Medulla oblongata (tissue), 1 donor: ENCODE measurements around the gene KRTAP4-6.
"Not testable (repeated sequence)": the region's sequence is repeated elsewhere in the genome, so short reads cannot be mapped to it uniquely, and the experiment has no call there.

Experiments
- DNase-seq: peaks from one replicate; pipeline ENCODE4 v3.0.0-alpha.2; 2015; ENCODE audit errors: extremely low spot score

Gene KRTAP4-6

DNA sequence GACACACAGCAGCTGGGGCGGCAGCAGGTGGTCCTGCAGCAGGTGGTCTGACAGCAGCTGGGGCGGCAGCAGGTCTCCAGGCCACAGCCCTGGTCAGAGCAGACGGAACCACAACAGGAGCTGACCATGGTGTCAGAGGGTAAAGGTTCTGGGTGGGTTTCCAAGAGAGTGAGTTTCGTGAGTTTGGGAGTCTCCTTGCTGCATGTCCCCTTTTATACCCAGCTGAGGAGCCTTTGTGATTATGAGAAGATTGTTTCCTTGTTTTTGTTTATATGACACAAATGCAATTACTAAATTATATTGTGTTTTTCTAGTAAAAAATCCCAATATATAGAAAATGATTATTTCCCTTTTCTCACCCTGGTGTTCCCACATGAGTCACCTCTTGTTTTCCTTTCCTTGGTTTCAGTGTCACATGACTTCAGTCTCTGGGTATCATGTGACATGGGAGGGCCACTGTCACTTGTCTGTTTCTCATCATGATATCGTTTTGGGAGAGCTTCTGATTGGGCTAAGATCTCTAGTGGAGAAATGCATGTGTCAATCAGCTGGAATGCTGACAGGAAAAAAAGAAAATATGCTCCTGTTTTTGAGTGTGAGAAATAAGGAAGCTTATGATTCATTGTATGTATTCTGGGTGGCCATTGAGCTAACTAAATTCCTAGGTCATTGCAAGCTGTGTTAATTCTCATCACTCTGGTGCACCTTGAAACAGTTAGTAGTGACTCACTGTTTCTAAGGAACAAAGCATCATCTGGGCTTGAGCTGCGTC, at the start of gene KRTAP4-6:
Gene KRTAP4-6, minus strand, starts transcription at position 185 of the 772 bp plus-strand sequence. Its CDS starts 57 bp downstream, at position 128.
- DNase-seq: no peak

GRCh38 chr17:41189837-41190318, 49.5 kb upstream of the KRTAP4-6 start, which contains the start of gene KRTAP9-1:
Gene KRTAP9-1, plus strand, starts transcription at chr17:41189887. Its CDS starts 0 bp downstream, at chr17:41189887.
- DNase-seq: not testable (repeated sequence)

DNA sequence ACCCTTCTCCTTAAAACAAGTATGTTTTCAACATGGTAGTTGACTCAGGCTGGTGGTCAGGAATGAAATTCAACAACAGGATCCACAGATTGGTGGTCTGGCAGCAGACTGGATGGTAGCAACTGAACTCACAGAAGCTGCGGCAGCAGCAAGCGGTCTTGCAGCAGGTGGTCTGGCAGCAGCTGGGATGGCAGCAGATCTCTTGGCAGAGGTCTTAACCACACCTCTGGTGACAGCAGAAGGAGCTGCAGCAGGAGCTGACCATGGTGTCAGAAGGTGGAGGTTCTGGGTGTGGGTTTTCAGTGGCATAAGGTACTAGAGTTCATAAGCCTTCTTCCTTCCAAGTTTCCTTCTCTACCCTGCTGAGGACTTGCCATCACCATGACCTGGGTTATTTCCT, 46.5 kb upstream of the KRTAP4-6 start:
- no peak for DNase-seq

GRCh38 chr17:41185001-41185400, 44.7 kb upstream of the KRTAP4-6 start:
- no peak for DNase-seq

DNA sequence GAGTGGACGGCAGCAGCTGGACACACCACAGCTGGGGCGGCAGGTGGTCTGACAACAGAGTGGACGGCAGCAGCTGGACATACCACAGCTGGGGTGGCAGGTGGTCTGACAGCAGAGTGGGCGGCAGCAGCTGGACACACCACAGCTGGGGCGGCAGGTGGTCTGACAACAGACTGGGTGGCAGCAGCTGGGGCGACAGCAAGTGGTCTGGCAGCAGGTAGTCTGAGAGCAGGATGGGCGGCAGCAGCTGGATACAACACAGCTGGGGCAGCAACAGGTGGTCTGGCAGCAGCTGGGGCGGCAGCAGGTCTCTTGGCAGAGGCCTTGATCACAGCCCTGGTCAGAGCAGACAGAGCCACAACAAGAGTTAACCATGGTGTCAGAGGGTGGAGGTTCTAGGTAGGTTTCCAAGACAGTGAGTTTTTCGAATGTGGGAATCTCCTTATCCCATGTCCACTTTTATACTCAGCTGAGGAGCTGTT, 44.2 kb upstream of the KRTAP4-6 start, which contains the start of gene KRTAP4-1:
Gene KRTAP4-1, minus strand, starts transcription at position 432 of the 482 bp plus-strand sequence. Its CDS starts 57 bp downstream, at position 375.
- DNase-seq: no peak

GRCh38 chr17:41178843-41179616, 38.7 kb upstream of the KRTAP4-6 start:
- DNase-seq: no peak

DNA sequence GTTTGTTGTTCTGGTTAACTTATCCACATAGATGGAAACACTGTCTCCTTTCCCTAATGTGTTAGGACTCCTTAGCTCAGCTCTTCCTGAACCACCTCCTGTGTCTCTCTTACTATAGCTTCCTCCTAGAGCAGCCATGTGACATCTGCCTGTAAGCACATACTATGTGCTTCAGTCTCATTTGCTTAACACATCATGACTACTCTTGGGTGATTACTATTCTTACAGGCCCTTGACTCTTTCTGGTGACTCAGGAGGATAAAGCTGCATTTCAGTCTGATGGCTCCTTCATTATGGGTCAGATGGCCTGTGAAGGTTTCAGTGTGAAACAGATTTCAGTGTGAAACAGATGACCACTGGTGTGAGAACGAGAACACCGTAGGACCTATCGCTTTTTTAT, 38.0 kb upstream of the KRTAP4-6 start:
- peak; percentile 21 for DNase-seq

DNA sequence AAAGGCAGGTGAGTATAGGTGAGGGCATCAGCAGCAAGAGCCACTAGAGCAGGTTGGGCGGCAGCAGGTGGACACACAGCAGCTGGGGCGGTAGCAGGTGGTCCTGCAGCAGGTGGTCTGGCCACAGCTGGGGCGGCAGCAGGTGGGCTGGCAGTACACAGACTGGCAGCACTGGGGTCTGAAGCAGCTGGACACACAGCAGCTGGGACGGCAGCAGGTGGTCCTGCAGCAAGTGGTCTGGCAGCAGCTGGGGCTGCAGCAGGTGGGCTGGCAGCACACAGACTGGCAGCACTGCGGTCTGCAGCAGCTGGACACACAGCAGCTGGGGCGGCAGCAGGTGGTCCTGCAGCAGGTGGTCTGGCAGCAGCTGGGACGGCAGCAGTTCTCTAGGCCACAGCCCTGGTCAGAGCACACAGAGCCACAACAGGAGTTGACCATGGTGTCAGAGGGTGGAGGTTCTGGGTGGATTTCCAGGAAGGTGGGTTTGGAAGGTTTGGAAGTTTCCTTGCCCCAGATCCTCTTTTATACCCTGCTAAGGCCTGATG, 37.5 kb upstream of the KRTAP4-6 start, which contains the start of gene KRTAP4-2:
Gene KRTAP4-2, minus strand, starts transcription at position 495 of the 545 bp plus-strand sequence. Its CDS starts 57 bp downstream, at position 438.
- DNase-seq: no peak

DNA sequence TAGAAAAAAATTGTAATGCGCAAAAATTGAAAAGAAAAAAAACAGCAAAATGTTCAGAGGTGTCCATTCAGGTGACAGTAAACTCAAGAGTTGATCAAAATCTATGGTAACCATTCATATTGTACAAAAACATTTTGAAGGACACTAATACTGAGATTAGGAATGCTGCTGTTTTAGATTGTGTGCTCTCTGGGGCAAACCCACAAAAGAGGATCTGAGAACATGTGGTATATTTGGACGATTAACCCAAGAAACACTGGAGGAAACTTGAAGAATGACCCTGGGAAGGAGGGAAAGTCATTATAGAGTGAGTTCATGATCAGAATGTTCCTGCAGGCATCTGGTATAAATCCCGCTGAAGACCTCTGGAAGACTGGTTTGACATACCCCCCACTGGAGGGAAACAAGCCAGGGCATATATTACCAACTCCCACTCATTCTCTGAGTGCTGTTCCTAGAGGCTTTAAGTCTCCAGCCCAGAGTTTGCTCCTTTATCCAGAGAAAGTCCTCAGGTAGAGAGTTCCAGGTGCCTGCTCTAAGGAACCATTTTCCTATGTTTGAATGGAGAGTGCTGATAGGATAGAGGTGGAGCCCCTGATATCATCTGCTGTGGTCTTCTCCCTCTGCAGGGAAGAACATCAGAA, 36.5 kb upstream of the KRTAP4-6 start:
- peak; percentile 12 for DNase-seq

- no peak for DNase-seq
Observed at GRCh38 chr17:41171886-41172285, 31.5 kb upstream of the KRTAP4-6 start.

GRCh38 chr17:41168121-41168520, 27.8 kb upstream of the KRTAP4-6 start, which contains the start of gene KRTAP4-3:
Gene KRTAP4-3, minus strand, starts transcription at chr17:41168221. Its CDS starts 49 bp downstream, at chr17:41168172.
- DNase-seq: no peak

- no peak for DNase-seq
Observed at GRCh38 chr17:41167561-41167960, 27.2 kb upstream of the KRTAP4-6 start.

DNA sequence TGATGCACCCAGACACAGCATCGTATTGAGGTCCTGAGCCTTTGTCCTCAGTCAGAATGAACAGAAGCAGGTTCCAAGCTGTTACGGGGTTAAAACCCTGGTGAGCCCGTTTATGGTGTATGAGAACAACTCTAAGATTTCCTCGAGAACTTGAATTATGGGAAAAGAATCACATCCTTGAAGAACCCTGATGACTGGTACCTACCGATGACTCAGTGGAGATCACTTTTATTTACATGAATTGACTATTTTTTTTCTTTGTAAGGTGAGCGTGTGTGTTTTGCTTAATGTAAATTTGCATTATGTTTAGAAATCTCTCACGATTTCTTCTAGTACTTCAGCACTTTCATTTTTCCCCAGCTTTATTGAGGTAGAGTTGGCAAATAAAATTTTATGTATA, 23.5 kb upstream of the KRTAP4-6 start:
- DNase-seq: no peak

DNA sequence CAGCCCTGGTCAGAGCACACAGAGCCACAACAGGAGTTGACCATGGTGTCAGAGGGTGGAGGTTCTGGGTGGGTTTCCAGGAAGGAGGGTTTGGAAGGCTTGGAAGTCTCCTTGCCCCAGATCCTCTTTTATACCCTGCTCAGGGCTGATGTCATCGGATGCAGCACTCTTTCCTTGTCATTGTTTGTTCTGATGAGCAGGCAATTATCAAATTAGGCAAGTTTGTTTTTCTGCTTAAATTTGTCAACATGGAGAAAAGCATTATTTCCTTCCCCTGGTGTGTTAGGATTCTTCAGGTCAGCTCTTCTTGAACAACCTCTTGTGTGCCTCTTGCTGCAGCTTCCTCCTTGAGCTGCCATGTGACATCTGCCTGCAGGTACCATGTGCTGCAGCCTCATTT, 20.3 kb upstream of the KRTAP4-6 start, which contains the start of gene KRTAP4-4:
Gene KRTAP4-4, minus strand, starts transcription at position 101 of the 400 bp plus-strand sequence. Its CDS starts 57 bp downstream, at position 44.
- no peak for DNase-seq

GRCh38 chr17:41160190-41160589, 19.8 kb upstream of the KRTAP4-6 start:
- not testable (repeated sequence) for DNase-seq

DNA sequence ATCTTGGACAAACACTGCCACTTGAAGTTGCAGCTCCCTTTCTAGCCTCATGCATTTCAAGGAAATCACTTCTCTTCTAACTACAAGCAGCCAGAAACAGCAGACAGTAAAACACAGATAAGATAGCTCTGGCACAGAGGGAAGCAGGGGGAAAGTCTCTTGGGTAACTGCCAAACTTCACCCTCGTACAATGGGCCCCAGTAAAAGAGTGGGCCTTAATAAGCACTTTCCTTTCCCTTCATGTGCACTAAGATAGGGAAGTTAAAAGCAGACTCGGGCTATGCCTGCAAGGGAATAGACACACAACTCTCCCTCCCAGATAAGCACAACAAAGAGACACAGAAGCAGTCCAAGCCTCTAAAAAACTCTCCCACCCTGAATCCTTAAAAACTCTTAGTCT, 13.5 kb upstream of the KRTAP4-6 start:
- peak; percentile 62 for DNase-seq

DNA sequence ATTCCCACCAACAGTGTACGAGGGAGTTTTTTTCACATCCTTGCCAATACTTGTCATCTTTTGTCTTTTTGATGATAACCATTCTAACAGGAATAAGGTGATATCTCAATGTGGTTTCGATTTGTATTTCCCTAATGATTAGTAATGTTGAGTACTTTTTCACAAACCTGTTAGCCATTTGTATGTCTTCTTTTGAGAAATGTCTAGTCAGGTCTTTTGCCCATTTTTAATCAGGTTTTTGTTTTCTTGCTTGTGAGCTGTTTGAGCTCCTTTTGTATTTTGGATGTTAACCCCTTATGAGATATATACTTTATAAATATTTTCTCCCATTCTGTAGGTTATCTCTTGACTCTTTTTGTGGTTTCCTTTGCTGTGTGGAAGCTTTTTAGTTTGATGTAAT, 11.2 kb upstream of the KRTAP4-6 start:
- no peak for DNase-seq

GRCh38 chr17:41150026-41150425, 9.7 kb upstream of the KRTAP4-6 start:
- DNase-seq: no peak

GRCh38 chr17:41149652-41149985, 9.3 kb upstream of the KRTAP4-6 start, which contains the start of gene KRTAP4-5:
Gene KRTAP4-5, minus strand, starts transcription at chr17:41149825. Its CDS starts 58 bp downstream, at chr17:41149767.
- DNase-seq: no peak

DNA sequence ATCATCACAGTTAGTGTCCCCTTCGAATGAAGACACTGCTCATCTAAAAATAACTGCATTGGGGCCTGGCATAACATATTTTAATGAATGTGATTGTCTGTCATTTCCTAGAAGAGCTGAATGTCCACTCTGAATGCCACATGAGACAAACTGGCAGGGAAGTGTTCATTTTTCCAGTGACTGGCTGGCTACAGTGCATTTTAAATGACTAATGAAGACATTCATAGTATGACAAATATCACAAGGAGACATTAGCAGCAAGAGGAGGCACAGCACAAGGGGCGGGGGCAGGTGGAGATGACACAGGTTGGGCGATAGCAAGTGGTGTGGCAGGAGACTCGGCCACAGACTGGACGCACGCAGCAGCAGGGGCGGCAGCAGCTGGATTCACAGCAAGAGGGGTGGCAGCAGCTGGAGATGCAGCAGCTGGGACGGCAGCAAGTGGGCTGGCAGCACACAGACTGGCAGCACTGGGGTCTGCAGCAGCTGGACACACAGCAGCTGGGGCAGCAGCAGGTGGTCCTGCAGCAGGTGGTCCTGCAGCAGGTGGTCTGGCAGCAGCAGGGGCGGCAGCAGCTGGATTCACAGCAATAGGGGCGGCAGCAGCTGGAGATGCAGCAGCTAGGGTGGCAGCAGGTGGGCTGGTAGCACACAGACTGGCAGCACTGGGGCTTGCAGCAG, 8.8 kb upstream of the KRTAP4-6 start:
- not testable (repeated sequence) for DNase-seq
